GM23338 (cell line): ENCODE data around the gene COMTD1. TPM values are rescaled to one million over a fixed set of nuclear protein-coding genes. Genes with fewer than 3 reads are reported as not detected.

Experiments used
- ATAC-seq: fragments of 200-7000 bp; cut with Tn5 transposase; 3 replicates; pipeline ENCODE4 v1.9.1; 2020
- DNase-seq: peaks from one replicate; pipeline ENCODE4 v3.0.0-alpha.2; 2015; ENCODE audit warnings: low spot score
- H2AFZ ChIP-seq: fragments of 200-600 bp; sonication (generic); 2 replicates; pipeline ENCODE4 v1.8.0; 2016; ENCODE audit warnings: antibody characterized with exemption, mild to moderate bottlenecking, moderate library complexity
- H3F3A ChIP-seq: fragments of 200-600 bp; sonication (generic); replicated peaks from 2 replicates; pipeline ENCODE4 v1.8.0; 2017; ENCODE audit warnings: antibody characterized with exemption, mixed run types, low read depth
- H3K27ac ChIP-seq: fragments of 200-600 bp; sonication (generic); 2 replicates; pipeline ENCODE4 v1.6.1; 2016; ENCODE audit warnings: low read depth
- H3K27me3 ChIP-seq: fragments of 200-600 bp; sonication (generic); 2 replicates; pipeline ENCODE4 v1.8.0; 2016; ENCODE audit warnings: mild to moderate bottlenecking, mixed run types, moderate library complexity; ENCODE audit not compliant: insufficient read depth
- H3K36me3 ChIP-seq: fragments of 200-600 bp; sonication (generic); 2 replicates; pipeline ENCODE4 v1.8.0; 2016; ENCODE audit warnings: mild to moderate bottlenecking; ENCODE audit not compliant: insufficient read depth
- H3K4me1 ChIP-seq: fragments of 200-600 bp; sonication (generic); 2 replicates; pipeline ENCODE4 v1.8.0; 2016; ENCODE audit warnings: mild to moderate bottlenecking, moderate library complexity; ENCODE audit not compliant: insufficient read depth
- H3K4me2 ChIP-seq: fragments of 200-600 bp; sonication (generic); 2 replicates; pipeline ENCODE4 v1.7.1; 2017; ENCODE audit warnings: mixed run types
- H3K4me3 ChIP-seq: fragments of 200-600 bp; sonication (generic); 2 replicates; pipeline ENCODE4 v1.6.1; 2016; ENCODE audit warnings: mixed run types
- H3K79me2 ChIP-seq: fragments of 200-600 bp; sonication (generic); replicated peaks from 2 replicates; pipeline ENCODE4 v1.8.0; 2017; ENCODE audit warnings: mild to moderate bottlenecking; ENCODE audit not compliant: insufficient read depth
- H3K9me2 ChIP-seq: fragments of 200-600 bp; sonication (generic); 2 replicates; pipeline ENCODE4 v1.8.0; 2017; ENCODE audit not compliant: insufficient read depth
- H4K20me1 ChIP-seq: fragments of 200-600 bp; sonication (generic); replicated peaks from 2 replicates; pipeline ENCODE4 v1.8.0; 2017; ENCODE audit warnings: mild to moderate bottlenecking; ENCODE audit not compliant: insufficient read depth
- H3K27ac Mint-ChIP-seq: 2 replicates; pipeline ENCODE4 v1.8.0; 2020; ENCODE audit warnings: inconsistent platforms, mild to moderate bottlenecking, moderate library complexity, mixed read lengths
- H3K27me3 Mint-ChIP-seq: 3 replicates; pipeline ENCODE4 v1.8.0; 2022; ENCODE audit warnings: low read depth, mild to moderate bottlenecking, moderate library complexity, mixed read lengths, inconsistent platforms; ENCODE audit not compliant: insufficient read depth, poor library complexity
- H3K36me3 Mint-ChIP-seq: 3 replicates; pipeline ENCODE4 v1.8.0; 2021; ENCODE audit warnings: low read depth, mild to moderate bottlenecking, inconsistent platforms, moderate library complexity, mixed read lengths
- H3K4me1 Mint-ChIP-seq: 3 replicates; pipeline ENCODE4 v1.8.0; 2020; ENCODE audit warnings: mild to moderate bottlenecking, inconsistent platforms, mixed read lengths
- H3K4me3 Mint-ChIP-seq: 3 replicates; pipeline ENCODE4 v1.8.0; 2021; ENCODE audit warnings: moderate library complexity, mild to moderate bottlenecking, inconsistent platforms, mixed read lengths
- H3K9me3 Mint-ChIP-seq: 3 replicates; pipeline ENCODE4 v1.8.0; 2020; ENCODE audit warnings: moderate library complexity, mild to moderate bottlenecking, inconsistent platforms, mixed read lengths
- CREB1 ChIP-seq: fragments of 250-450 bp; sonication (Bioruptor Pico); IDR thresholded peaks from 2 replicates; pipeline ENCODE4 v1.5.0; 2020; ENCODE audit warnings: low read depth, mild to moderate bottlenecking, moderate library complexity
- EZH2 ChIP-seq: fragments of 200-600 bp; sonication (generic); IDR thresholded peaks from one replicate; pipeline ENCODE4 v1.8.0; 2017; ENCODE audit warnings: antibody characterized with exemption, mild to moderate bottlenecking, low read depth; ENCODE audit not compliant: unreplicated experiment
- JUNB ChIP-seq: IDR thresholded peaks from one replicate; pipeline ENCODE4 v1.6.1; 2016; ENCODE audit warnings: antibody characterized with exemption; ENCODE audit not compliant: unreplicated experiment
- POLR2AphosphoS5 ChIP-seq: IDR thresholded peaks from 2 replicates; pipeline ENCODE4 v1.6.1; 2016; ENCODE audit warnings: antibody characterized with exemption, low read depth
- STAT1 ChIP-seq: IDR thresholded peaks from one replicate; pipeline ENCODE4 v1.6.1; 2016; ENCODE audit warnings: antibody characterized with exemption; ENCODE audit not compliant: unreplicated experiment
- ZNF114 ChIP-seq: fragments of 250-450 bp; sonication (Bioruptor Pico); IDR thresholded peaks from 2 replicates; pipeline ENCODE4 v1.5.0; 2020; ENCODE audit warnings: mild to moderate bottlenecking, moderate library complexity
- polyA plus RNA-seq: library from polyadenylated mRNA; unstranded; fragments of >200 nt; fragmentation: Nextera tagmentation; extraction: Ambion mirVana; gene quantifications from 2 replicates; pipeline ENCODE4 v1.2.1, GENCODE V29; 2016
- total RNA-seq: library from RNA; depleted of rRNA; stranded (reverse); fragments of >200 nt; shearing (Covaris generic); gene quantifications from 2 replicates; pipeline ENCODE4 v1.2.3, GENCODE V29; 2014
- TF ChIP-seq, protein P1 (sequence below), 2 experiments: fragments of 200-600 bp in 1 of 2; sonication (generic) in 1 of 2; conservative IDR thresholded peaks; 2 replicates each; pipeline versions ENCODE4 v1.5.1 to v1.6.1; 2016 to 2017; ENCODE audit warnings: antibody characterized with exemption in 2 of 2, low read depth in 2 of 2, mild to moderate bottlenecking in 2 of 2, moderate library complexity in 1 of 2
- TF ChIP-seq, protein P2 (sequence below): IDR thresholded peaks from one replicate; pipeline ENCODE4 v1.6.1; 2018; ENCODE audit warnings: antibody characterized with exemption; ENCODE audit not compliant: unreplicated experiment

The COMTD1 gene
- total and polyA plus RNA-seq, 2 experiments from 2014 or later = 40.0 to 46.7 TPM

DNA sequence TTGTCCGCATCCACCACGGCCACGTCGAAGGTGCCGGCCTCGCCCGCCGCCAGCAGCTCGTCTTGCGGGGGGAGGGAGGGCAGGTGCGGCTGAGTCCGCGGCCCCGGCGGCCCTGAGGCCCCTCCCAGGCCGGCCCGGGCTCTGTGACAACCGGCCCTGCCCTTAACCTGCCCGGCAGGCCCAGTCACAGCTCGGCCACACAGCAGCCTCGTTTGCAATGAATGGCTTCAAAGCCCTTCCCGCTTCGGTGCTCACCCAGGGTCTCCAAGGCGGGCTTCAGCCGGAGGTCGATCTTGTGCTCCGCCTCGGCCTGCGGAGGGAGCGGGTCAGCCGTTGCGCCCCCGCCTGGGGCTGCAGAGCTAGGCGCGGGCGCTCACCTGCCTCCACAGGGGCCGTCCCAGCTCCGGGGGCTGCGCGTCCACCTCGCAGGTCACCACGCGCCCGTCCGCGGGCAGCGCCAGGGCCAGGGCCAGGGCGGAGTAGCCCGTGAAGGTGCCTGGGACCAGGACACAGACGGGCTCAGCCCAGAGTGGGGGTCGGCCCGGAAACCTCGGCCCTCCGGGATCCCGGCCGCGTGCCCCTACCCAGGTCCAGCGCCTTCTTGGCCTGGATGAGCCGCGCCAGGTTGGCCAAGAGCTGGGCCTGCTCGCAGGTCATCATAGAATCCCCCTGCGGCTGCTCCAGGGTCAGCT, 928 bp downstream of the COMTD1 start:
- TF ChIP-seq, protein P1, sequence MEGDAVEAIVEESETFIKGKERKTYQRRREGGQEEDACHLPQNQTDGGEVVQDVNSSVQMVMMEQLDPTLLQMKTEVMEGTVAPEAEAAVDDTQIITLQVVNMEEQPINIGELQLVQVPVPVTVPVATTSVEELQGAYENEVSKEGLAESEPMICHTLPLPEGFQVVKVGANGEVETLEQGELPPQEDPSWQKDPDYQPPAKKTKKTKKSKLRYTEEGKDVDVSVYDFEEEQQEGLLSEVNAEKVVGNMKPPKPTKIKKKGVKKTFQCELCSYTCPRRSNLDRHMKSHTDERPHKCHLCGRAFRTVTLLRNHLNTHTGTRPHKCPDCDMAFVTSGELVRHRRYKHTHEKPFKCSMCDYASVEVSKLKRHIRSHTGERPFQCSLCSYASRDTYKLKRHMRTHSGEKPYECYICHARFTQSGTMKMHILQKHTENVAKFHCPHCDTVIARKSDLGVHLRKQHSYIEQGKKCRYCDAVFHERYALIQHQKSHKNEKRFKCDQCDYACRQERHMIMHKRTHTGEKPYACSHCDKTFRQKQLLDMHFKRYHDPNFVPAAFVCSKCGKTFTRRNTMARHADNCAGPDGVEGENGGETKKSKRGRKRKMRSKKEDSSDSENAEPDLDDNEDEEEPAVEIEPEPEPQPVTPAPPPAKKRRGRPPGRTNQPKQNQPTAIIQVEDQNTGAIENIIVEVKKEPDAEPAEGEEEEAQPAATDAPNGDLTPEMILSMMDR (conservative IDR thresholded peaks at IDR 0.05; ENCODE audit: low read depth in 2 of 2) = peak in 1 of 2 experiments; percentile 52; a peak in 3 of 4 replicates
- TF ChIP-seq, protein P2, sequence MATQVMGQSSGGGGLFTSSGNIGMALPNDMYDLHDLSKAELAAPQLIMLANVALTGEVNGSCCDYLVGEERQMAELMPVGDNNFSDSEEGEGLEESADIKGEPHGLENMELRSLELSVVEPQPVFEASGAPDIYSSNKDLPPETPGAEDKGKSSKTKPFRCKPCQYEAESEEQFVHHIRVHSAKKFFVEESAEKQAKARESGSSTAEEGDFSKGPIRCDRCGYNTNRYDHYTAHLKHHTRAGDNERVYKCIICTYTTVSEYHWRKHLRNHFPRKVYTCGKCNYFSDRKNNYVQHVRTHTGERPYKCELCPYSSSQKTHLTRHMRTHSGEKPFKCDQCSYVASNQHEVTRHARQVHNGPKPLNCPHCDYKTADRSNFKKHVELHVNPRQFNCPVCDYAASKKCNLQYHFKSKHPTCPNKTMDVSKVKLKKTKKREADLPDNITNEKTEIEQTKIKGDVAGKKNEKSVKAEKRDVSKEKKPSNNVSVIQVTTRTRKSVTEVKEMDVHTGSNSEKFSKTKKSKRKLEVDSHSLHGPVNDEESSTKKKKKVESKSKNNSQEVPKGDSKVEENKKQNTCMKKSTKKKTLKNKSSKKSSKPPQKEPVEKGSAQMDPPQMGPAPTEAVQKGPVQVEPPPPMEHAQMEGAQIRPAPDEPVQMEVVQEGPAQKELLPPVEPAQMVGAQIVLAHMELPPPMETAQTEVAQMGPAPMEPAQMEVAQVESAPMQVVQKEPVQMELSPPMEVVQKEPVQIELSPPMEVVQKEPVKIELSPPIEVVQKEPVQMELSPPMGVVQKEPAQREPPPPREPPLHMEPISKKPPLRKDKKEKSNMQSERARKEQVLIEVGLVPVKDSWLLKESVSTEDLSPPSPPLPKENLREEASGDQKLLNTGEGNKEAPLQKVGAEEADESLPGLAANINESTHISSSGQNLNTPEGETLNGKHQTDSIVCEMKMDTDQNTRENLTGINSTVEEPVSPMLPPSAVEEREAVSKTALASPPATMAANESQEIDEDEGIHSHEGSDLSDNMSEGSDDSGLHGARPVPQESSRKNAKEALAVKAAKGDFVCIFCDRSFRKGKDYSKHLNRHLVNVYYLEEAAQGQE = no peak
- no peak for TF ChIP-seq STAT1
- TF ChIP-seq ZNF114 (CRISPR knock-in tag) = no peak
- no peak for TF ChIP-seq POLR2AphosphoS5
- TF ChIP-seq EZH2 = no peak
- no peak for TF ChIP-seq CREB1 (CRISPR knock-in tag)
- TF ChIP-seq JUNB = no peak
- Histone ChIP-seq H3K27me3 (no peaks in the 10 kb centered on the region), H3K4me3 (peak overlapping the region; percentile 78), H3F3A (peaks cover 36% of the 10 kb centered on the region), H3K79me2 (0 out of 2 replicates have a peak, but pooled peaks cover 11% of the 10 kb centered on the region), H3K36me3 (peaks cover 18% of the 10 kb centered on the region), H3K4me2 (peak overlapping the region; percentile 93), H3K27ac (no peak overlapping the region), H4K20me1 (peaks cover 14% of the 10 kb centered on the region), H3K4me1 (peaks cover 6% of the 10 kb centered on the region; the same call in 1 of the 2 replicates), H2AFZ (peak overlapping the region; percentile 83), H3K9me2 (no peaks in the 10 kb centered on the region)
- Mint-ChIP-seq H3K27ac (no peak overlapping the region), H3K9me3 (no peaks in the 10 kb centered on the region), H3K36me3 (peaks cover 37% of the 10 kb centered on the region), H3K4me3 (peak overlapping the region; percentile 69), H3K4me1 (peaks cover 23% of the 10 kb centered on the region), H3K27me3 (peaks cover 24% of the 10 kb centered on the region)
- peak; percentile 36 for ATAC-seq
- peak; percentile 73 for DNase-seq
